ENCODE results near the gene TIGD1.

- TF ChIP-seq ISL1 (CRISPR knock-in tag; IDR thresholded peaks at IDR 0.05) (no peak), ZFP3 (CRISPR knock-in tag; IDR thresholded peaks at IDR 0.05) (no peak), PPARA (CRISPR knock-in tag; IDR thresholded peaks at IDR 0.05; ENCODE audit: borderline replicate concordance) (no peak), ZFP30 (CRISPR knock-in tag; IDR thresholded peaks at IDR 0.05) (no peak), CREB5 (CRISPR knock-in tag; IDR thresholded peaks at IDR 0.05; ENCODE audit: low read depth) (no peak), ARNTL (CRISPR knock-in tag; IDR thresholded peaks at IDR 0.05; ENCODE audit: borderline replicate concordance, low read depth) (no peak), RARB (CRISPR knock-in tag; IDR thresholded peaks at IDR 0.05) (no peak), ZNF70 (CRISPR knock-in tag; IDR thresholded peaks at IDR 0.05) (no peak), ZNF8 (CRISPR knock-in tag; IDR thresholded peaks at IDR 0.05) (no peak), BACH2 (CRISPR knock-in tag; IDR thresholded peaks at IDR 0.05; ENCODE audit: borderline replicate concordance) (no peak), CSDC2 (CRISPR knock-in tag; IDR thresholded peaks at IDR 0.05) (no peak)
- TF ChIP-seq, protein P1, sequence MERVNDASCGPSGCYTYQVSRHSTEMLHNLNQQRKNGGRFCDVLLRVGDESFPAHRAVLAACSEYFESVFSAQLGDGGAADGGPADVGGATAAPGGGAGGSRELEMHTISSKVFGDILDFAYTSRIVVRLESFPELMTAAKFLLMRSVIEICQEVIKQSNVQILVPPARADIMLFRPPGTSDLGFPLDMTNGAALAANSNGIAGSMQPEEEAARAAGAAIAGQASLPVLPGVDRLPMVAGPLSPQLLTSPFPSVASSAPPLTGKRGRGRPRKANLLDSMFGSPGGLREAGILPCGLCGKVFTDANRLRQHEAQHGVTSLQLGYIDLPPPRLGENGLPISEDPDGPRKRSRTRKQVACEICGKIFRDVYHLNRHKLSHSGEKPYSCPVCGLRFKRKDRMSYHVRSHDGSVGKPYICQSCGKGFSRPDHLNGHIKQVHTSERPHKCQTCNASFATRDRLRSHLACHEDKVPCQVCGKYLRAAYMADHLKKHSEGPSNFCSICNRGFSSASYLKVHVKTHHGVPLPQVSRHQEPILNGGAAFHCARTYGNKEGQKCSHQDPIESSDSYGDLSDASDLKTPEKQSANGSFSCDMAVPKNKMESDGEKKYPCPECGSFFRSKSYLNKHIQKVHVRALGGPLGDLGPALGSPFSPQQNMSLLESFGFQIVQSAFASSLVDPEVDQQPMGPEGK (CRISPR knock-in tag; IDR thresholded peaks at IDR 0.05; ENCODE audit: borderline replicate concordance) = no peak
- TF ChIP-seq, protein P2, sequence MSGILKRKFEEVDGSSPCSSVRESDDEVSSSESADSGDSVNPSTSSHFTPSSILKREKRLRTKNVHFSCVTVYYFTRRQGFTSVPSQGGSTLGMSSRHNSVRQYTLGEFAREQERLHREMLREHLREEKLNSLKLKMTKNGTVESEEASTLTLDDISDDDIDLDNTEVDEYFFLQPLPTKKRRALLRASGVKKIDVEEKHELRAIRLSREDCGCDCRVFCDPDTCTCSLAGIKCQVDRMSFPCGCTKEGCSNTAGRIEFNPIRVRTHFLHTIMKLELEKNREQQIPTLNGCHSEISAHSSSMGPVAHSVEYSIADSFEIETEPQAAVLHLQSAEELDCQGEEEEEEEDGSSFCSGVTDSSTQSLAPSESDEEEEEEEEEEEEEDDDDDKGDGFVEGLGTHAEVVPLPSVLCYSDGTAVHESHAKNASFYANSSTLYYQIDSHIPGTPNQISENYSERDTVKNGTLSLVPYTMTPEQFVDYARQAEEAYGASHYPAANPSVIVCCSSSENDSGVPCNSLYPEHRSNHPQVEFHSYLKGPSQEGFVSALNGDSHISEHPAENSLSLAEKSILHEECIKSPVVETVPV (CRISPR knock-in tag; IDR thresholded peaks at IDR 0.05) = no peak
Measured at GRCh38 chr2:232529806-232530547, 20.4 kb downstream of the TIGD1 start.

Data from SK-N-SH treated with all-trans-retinoic acid at 6 μM for 48 hours (cell line).